WTC11 (cell line): Measurements from ENCODE around the gene FANCD2.

Source experiments
- CTCF ChIP-seq: fragments of 200-600 bp; IDR thresholded peaks from 2 replicates; pipeline ENCODE4 v1.8.0; 2022; ENCODE audit warnings: antibody characterized with exemption
- NR3C1 ChIP-seq: sonication (generic); formaldehyde crosslinking; conservative IDR thresholded peaks from 2 replicates; pipeline ENCODE4 v1.8.1; 2023; ENCODE audit warnings: low read depth, mild to moderate bottlenecking, missing genetic modification reagents
- ZNF138 ChIP-seq: sonication (generic); formaldehyde crosslinking; conservative IDR thresholded peaks from 2 replicates; pipeline ENCODE4 v1.8.1; 2022; ENCODE audit warnings: mild to moderate bottlenecking, moderate library complexity, missing genetic modification reagents
- ZNF263 ChIP-seq: sonication (generic); formaldehyde crosslinking; IDR thresholded peaks from 2 replicates; pipeline ENCODE4 v1.8.1; 2022; ENCODE audit warnings: low read depth, mild to moderate bottlenecking, moderate library complexity, missing genetic modification reagents
- ZNF671 ChIP-seq: fragments of 250-450 bp; sonication (Bioruptor Pico); IDR thresholded peaks from 2 replicates; pipeline ENCODE4 v1.8.0; 2021; ENCODE audit warnings: mild to moderate bottlenecking
- TF ChIP-seq, protein P1 (sequence below): sonication (generic); formaldehyde crosslinking; IDR thresholded peaks from 2 replicates; pipeline ENCODE4 v1.8.1; 2022; ENCODE audit warnings: low read depth, mild to moderate bottlenecking, moderate library complexity, missing genetic modification reagents, borderline replicate concordance
- TF ChIP-seq, protein P2 (sequence below): sonication (generic); formaldehyde crosslinking; IDR thresholded peaks from 2 replicates; pipeline ENCODE4 v1.8.0; 2023; ENCODE audit warnings: missing genetic modification reagents, mild to moderate bottlenecking, borderline replicate concordance
- TF ChIP-seq, protein P3 (sequence below): sonication (generic); formaldehyde crosslinking; IDR thresholded peaks from 2 replicates; pipeline ENCODE4 v1.8.1; 2023; ENCODE audit warnings: mild to moderate bottlenecking, missing genetic modification reagents, moderate library complexity

- TF ChIP-seq CTCF (no peak), ZNF263 (CRISPR knock-in tag) (no peak), NR3C1 (no peak), ZNF138 (CRISPR knock-in tag) (no peak), ZNF671 (CRISPR knock-in tag) (no peak)
- TF ChIP-seq, protein P1, sequence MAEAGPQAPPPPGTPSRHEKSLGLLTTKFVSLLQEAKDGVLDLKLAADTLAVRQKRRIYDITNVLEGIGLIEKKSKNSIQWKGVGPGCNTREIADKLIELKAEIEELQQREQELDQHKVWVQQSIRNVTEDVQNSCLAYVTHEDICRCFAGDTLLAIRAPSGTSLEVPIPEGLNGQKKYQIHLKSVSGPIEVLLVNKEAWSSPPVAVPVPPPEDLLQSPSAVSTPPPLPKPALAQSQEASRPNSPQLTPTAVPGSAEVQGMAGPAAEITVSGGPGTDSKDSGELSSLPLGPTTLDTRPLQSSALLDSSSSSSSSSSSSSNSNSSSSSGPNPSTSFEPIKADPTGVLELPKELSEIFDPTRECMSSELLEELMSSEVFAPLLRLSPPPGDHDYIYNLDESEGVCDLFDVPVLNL = no peak
- TF ChIP-seq, protein P2, sequence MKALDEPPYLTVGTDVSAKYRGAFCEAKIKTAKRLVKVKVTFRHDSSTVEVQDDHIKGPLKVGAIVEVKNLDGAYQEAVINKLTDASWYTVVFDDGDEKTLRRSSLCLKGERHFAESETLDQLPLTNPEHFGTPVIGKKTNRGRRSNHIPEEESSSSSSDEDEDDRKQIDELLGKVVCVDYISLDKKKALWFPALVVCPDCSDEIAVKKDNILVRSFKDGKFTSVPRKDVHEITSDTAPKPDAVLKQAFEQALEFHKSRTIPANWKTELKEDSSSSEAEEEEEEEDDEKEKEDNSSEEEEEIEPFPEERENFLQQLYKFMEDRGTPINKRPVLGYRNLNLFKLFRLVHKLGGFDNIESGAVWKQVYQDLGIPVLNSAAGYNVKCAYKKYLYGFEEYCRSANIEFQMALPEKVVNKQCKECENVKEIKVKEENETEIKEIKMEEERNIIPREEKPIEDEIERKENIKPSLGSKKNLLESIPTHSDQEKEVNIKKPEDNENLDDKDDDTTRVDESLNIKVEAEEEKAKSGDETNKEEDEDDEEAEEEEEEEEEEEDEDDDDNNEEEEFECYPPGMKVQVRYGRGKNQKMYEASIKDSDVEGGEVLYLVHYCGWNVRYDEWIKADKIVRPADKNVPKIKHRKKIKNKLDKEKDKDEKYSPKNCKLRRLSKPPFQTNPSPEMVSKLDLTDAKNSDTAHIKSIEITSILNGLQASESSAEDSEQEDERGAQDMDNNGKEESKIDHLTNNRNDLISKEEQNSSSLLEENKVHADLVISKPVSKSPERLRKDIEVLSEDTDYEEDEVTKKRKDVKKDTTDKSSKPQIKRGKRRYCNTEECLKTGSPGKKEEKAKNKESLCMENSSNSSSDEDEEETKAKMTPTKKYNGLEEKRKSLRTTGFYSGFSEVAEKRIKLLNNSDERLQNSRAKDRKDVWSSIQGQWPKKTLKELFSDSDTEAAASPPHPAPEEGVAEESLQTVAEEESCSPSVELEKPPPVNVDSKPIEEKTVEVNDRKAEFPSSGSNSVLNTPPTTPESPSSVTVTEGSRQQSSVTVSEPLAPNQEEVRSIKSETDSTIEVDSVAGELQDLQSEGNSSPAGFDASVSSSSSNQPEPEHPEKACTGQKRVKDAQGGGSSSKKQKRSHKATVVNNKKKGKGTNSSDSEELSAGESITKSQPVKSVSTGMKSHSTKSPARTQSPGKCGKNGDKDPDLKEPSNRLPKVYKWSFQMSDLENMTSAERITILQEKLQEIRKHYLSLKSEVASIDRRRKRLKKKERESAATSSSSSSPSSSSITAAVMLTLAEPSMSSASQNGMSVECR (CRISPR knock-in tag) = no peak
- TF ChIP-seq, protein P3, sequence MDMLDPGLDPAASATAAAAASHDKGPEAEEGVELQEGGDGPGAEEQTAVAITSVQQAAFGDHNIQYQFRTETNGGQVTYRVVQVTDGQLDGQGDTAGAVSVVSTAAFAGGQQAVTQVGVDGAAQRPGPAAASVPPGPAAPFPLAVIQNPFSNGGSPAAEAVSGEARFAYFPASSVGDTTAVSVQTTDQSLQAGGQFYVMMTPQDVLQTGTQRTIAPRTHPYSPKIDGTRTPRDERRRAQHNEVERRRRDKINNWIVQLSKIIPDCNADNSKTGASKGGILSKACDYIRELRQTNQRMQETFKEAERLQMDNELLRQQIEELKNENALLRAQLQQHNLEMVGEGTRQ (CRISPR knock-in tag) = no peak
These were observed 80.7 kb downstream of the FANCD2 start for GRCh38 chr3:10106919-10107318.
